HG03342 (cell line): ENCODE measurements around the gene FLRT2.

Experiments
- ATAC-seq: cut with Tn5 transposase; IDR thresholded peaks from one replicate; pipeline ENCODE4 v1.9.1; 2021; ENCODE audit warnings: mild to moderate bottlenecking, moderate library complexity; ENCODE audit not compliant: unreplicated experiment

The FLRT2 gene

DNA sequence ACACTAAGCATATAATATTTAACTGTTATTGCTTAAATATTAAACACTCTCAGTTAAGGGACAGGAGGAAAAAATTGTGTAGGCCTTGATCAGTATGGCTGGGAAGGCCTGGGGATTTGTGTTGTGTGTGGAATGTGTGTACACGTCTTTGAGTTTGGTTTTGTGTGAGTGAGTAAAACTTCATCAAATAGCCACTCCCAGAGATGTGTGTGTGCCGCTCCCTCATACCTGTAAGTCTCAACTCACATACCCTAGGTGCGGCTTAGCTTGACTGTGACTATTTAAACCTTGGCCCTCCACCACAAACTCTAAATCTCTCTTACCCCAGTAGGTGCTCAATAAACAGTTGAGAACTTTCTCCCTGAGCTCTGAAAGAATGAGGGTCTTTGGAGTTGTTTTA is 64.3 kb downstream of the FLRT2 start:
- no peak for ATAC-seq

DNA sequence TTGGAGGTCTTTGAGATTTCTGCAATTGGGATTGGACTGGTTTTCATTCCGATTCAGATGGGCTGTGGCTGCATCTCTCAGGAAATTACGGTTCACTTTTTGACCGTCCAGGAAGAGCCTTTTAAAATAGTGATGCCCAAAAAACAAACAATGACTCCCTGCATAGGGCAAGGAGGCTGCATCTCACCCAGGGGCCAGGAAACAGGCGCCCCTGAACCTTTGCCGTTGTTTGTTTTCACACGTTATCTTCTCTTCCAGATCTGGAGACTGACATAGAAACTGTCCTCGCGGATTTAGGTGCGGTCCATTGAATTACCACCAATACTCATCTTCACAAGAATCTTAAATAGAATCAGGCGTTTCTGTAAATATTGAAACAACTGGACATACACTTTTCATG is 66.0 kb downstream of the FLRT2 start:
- no peak for ATAC-seq

DNA sequence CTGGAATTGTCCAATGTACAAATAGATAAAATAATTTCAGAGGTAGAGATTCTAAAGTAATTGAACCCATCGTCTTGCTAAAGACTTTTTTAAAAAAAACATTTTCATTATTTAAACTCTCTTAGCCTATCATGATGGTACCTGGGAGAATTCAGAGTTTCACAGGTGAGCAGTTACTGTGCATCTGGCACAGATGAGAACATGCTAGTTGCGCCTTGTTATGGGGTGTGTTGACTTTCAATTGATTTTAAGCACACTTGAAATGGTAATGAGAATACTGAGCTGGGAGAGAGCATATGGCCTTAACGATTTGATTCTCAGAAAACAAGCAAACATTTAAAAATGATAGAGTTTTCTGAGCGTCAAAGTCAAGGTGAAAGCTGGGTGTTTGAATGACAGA is 66.6 kb downstream of the FLRT2 start:
- ATAC-seq, result no peak

DNA sequence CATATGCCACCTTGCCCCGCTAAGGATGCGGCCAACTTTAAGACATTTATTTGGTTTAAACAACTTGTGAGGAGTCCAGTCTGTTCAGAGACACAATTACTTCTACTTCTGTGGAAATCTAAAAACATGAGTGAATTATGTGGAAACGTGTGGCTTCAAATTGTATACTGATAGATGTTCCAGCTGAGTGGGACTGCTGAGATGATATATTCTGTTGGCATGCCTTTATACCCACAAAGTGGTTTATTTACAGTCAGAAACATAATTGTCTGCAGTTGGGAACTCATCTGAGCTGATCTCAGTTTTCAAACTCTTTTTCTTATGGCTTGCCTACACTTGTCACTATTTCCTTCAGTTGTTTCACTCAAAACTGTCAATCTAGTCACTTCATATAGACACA is 67.8 kb downstream of the FLRT2 start:
- no peak for ATAC-seq

DNA sequence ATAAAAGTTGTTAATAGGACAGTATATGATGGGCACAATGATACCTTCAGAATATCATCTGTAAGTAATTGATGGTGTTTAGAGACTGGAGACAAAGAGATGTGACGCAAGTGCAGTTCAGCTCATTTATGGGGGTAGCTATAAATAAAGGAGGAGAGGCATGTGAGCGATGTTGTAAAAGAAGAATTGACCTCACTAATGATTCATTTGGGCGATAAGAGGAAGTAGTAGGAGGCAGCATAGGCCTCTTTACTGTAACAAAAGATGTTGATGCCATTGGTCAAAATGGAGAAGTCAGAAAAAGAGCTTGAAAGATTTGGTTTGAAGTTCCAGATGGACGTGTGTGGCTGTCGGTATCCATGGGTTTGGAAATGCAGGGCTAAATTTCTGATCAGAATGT is 70.0 kb downstream of the FLRT2 start:
- no peak for ATAC-seq

DNA sequence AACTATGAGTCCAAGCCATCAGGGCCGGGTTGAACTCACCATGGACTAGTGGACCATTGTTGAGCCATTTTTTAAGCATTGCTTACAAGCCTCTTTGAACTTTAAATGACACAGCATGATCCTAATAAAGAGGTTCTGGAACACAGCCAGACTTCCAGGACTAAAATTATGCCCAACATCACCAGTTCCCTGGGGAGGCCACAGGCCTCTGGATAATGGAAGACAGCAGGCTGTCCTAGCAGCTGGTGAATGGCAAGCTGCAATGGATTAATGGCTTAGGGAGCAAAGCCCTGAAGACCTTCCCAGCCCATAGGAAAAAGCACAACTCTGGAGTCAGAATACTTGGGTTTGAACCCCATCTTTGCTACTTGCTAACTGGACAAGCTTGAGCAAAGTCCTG is 71.3 kb downstream of the FLRT2 start:
- no peak for ATAC-seq

DNA sequence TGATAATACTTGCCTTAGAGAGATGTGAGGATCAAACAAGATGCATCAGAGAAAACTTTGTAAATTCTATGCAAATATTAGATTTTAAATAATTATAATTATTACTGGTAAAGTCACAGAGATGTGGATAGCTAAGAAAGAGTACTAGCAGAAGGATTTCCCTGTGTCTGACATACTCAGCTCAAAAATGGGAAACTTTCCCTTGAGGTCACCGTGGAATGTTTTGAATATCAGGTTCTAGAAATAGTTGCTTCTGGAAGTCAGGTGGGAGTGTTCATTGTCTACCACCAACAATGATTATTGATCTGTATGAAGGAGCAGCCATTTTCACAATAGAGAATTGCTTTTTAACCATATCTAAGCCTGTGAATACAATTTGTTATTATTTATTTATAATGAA is 71.7 kb downstream of the FLRT2 start:
- ATAC-seq, result no peak

DNA sequence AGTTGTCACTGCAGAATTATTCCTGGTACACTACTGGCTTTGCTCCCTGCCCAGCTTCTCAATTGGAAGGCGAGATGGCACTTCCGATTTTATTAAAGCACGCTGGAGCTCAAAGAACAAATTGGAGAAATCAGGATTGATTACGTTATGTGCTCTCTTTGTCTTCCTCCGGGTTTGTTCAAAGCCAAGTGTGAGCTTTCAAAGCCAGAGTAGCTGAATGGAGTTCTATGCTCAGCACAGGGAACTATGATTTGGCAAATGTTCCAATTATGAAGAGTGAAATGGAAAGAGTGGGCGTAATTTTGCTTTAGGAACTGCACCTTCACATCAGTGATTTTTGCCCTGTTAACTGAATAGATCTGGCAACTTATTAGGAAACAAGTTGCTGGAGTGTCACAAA is 72.4 kb downstream of the FLRT2 start:
- no peak for ATAC-seq

DNA sequence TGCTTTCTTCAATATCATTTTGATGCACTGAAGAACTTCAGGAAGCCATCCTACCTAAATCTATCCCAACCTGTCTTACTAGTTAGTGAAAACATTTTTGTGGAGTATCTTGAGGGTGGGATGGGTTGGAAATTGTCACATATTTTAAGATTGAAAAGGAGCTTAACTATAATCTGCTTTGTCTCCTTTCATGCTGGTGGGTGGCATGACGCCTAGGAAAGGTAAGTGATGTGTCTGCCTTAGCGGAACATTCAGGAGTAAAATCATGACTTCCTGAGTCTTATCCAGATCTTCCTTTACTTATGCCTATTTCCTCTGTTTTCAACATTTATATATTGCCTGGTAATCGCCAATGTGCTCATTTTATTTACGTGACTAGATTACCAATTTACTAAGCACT is 74.1 kb downstream of the FLRT2 start:
- no peak for ATAC-seq

DNA sequence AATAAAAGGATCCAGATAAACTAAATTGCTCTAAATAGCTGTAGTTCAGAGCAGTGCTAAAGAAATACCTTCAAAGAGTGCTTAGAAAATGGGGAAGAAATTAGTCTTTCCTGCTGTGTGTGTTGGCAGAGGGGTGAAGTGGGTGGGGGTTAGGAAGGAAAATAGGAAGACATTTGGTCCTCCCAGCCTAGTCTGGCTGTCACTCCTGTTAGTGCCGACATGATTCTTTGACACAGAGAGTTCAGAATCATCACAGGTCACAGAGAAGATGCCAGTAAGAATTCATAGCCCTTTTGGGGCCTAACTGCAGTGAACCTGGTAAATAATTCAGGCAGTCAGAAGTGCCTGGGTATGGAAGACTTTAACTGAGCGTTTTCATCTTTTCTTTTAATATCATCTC is 74.8 kb downstream of the FLRT2 start:
- no peak for ATAC-seq

DNA sequence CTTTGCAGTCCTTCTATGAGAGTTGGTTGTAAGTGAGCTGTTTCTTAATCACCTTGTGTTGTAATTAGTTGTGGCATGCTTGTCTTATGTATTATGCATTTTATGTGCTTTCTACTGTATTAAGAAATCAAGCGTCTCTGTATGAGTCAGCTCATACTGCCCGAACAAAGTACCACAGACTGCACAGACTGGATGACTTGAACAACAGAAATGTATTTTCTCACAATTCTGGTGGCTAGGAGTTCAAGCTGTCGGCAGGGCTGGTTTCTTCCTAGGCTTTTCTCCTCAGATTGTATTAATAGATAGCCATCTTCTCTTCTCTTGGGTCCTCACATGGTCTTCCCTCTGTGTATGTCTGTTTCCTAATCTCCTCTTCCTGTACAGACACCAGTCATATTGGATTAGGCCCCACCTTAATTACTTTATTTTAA is 77.7 kb downstream of the FLRT2 start:
- ATAC-seq, result no peak

DNA sequence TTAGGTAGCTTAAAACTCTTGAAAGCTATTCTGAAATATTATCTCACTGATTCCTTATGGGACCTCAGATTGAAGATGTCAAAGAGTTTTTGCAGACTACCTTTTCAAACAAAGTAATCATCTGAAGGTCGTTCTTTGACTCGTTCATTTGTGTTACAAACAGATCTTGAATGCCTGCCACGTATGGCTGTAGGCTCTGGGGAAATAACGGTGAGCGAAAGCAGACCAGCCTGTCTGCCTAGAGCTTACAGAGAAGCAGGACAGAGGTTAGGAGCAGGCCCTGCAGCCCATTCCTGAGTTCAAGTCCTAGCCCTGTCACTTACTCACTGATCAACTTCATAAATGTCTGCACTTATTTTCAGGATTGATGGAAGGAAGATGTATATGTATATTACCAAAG is 83.6 kb downstream of the FLRT2 start:
- ATAC-seq, result no peak

DNA sequence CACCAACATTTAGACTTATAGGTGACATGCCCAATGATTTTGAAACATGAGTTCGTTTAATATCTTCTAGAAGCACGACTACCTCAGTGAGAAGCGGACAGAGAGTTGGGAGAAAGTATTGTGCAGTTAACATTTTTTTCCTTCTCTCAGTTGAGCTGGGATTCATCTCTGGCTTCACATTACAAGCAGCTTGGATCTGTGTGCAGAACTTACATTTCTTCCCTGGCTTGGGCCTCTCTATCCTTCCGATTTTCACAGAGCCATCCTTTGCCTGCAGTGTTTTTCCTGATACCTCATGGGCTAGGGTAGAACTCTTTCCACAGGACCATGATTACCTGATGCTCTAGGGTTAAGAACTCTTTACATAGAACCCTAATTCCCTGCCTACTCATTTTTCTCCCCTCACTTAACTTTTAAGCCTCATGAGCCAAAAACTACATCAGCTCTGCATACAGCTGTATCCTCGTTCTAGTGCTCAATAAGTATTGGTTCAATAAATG is 86.5 kb downstream of the FLRT2 start:
- no peak for ATAC-seq

DNA sequence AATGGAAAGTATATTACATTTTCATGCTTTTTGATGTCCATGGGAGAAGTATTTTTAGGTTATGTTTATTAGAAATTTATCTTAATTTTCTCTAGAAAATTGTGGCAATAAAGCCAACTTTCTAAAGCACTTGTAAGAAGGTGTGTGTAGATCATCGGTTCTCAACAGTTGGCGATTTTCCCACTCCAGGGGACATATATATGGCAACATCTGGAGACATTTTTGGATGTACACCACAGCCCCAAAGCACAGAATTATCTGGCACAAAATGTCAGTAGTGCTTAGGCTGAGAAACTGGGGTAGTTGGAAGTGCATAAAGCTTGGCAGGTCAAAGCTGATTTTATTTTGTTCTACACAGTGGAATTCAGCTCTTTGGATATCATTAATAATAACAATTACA is 86.9 kb downstream of the FLRT2 start:
- ATAC-seq, result no peak

DNA sequence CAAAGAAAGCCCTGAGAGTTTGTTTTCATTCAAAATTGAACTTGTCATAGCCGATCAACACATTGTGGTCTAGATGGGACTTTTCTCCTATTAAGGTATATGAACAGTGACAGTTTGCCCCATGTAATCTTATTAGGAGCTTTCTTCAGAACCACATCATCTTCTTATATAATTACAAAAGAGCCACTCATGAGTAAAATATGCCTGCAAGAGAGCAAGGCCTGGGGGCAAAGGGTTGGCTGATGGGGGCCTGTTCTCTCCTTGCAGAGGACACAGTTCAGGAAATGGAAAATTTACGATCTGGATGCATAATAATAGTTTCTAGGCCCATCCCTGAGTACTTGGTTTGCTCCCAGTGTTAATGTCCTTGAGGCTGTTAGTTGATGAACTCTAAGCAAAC is 87.8 kb downstream of the FLRT2 start:
- no peak for ATAC-seq

DNA sequence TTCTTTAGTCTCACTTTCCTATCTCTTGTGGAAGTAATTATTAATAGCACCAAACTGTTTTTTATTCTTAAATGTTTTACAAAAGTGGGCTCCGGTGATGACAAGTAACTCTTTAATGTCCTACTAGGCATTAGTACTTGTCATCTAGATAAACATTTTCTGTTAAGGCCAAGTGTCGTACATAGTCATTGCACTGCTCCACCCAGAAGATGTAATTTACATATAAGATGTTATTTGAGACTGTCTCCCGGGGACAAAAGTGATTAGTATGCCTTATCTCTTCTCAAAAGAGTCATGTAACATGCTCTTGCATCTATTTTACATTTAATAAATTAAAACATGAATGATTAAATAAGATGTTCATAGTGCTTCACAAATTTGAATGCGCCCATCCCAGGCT is 88.4 kb downstream of the FLRT2 start:
- no peak for ATAC-seq

DNA sequence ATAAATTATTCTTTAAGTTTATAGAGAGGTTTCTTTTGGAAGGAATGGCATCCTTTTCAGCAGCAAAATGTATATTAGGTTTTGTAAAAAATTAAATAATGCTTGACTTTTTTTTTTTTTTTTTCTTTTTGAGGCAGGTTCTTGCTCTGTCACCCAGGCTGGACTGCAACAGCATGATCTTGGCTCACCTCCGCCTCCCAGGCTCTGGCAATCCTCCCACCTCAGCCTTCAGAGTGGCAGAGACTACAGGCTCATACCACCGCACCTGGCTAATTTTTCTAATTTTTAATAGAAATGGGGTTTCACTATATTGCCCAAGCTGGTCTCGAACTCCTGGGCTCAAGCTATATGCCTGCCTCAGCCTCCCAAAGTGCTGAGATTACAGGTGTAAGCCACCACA is 89.0 kb downstream of the FLRT2 start:
- ATAC-seq, result no peak

DNA sequence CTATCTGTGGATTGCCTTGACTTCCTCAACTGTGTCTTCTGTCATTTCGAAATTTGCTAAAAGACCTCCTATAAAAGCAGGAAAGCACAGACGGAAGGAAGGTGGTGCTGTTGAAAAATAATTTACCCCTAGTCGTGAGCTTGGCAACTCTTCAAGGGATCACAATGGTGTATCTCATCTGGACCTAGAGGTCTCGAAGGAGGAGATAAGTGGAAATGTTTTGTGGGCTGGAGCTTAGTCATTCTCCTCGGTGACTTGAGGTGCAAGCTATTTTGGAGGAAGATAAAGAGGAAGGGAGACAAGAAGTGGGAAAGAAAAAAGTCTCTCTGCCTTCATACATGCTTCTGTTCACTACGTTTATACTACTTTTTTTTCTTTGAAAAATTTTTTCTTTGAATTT is 89.9 kb downstream of the FLRT2 start:
- no peak for ATAC-seq

DNA sequence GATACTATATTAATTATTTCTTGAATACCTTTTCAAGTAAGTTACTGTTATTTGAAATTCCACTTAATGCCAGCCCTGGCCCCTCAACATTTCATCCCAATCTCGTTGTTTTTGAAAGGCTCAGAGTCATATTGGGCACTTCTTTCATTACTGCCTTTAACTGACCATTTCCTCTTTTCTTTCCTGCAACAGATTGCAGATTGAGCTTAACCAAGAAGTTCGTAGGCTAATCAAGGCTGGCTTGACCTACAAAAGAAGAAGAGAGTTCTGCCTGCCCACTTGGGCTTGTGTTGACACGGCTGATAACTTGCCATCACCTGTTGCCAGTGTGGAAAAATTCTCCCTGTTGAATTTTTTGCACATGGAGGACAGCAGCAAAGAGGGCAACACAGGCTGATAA is 91.0 kb downstream of the FLRT2 start:
- ATAC-seq, result no peak

DNA sequence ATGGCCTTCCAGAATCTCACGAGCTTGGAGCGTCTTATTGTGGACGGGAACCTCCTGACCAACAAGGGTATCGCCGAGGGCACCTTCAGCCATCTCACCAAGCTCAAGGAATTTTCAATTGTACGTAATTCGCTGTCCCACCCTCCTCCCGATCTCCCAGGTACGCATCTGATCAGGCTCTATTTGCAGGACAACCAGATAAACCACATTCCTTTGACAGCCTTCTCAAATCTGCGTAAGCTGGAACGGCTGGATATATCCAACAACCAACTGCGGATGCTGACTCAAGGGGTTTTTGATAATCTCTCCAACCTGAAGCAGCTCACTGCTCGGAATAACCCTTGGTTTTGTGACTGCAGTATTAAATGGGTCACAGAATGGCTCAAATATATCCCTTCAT is 92.2 kb downstream of the FLRT2 start:
- ATAC-seq, result no peak

DNA sequence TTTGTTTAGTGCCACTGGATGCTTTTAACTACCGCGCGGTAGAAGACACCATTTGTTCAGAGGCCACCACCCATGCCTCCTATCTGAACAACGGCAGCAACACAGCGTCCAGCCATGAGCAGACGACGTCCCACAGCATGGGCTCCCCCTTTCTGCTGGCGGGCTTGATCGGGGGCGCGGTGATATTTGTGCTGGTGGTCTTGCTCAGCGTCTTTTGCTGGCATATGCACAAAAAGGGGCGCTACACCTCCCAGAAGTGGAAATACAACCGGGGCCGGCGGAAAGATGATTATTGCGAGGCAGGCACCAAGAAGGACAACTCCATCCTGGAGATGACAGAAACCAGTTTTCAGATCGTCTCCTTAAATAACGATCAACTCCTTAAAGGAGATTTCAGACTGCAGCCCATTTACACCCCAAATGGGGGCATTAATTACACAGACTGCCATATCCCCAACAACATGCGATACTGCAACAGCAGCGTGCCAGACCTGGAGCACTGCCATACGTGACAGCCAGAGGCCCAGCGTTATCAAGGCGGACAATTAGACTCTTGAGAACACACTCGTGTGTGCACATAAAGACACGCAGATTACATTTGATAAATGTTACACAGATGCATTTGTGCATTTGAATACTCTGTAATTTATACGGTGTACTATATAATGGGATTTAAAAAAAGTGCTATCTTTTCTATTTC is 93.2 kb downstream of the FLRT2 start:
- no peak for ATAC-seq

DNA sequence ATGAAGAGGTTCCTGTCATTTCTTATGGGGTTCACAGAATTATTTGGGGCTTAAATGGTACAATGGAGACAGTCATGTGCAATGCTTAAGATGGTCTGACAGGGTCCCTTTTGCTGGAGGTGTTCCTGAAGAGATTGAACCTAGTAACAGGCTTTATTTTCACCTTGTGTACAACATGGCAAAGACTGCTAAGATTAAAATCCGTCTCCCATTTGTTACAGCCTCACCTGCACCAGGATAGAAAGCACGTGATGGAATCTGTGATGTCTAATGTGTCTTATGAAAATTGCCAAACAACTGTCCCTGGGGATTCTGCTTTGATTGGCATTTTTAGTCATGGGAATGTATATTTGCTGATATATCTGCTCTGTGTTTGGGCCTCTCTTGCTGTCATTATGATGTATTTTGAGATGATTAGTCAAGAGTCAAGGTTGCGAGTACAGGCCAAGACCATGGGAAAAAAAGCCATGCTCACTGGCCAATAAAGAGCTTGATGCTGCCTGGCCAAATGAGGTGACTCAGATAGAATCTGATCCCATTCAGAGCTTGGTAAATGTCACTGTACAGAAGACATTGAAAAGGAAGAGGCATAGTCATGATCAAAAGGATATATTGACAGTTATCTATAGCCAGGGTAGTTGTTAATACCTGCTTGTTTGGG is 96.1 kb downstream of the FLRT2 start:
- ATAC-seq, result no peak

DNA sequence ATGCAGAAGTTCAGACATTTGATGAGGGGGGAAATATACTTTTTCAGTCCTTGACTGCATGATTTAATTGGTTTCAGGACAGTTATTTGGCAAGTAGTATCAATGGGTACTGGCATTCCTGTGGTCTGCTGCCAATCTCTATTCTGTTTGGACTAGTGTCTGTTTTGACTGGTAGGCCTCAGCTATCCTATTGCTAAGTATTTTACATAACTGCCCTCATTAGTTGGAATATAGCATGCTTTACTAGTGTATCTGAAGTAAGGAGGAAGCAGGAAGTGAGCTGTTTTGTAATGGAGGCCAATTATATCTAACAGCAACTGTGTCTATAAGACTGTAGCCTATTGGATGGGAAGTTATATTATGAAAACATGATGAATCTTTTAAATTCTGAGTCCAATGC is 104.3 kb downstream of the FLRT2 start:
- no peak for ATAC-seq
